Astrocyte (in vitro differentiated cells and primary cell): Measurements from ENCODE around the gene JHY.

Source experiments
- CTCF ChIP-seq: IDR thresholded peaks from 2 replicates; pipeline ENCODE4 v1.5.1; 2011; ENCODE audit warnings: low read depth, mild to moderate bottlenecking, inconsistent platforms, low read length, moderate library complexity; ENCODE audit not compliant: insufficient read depth
- EZH2 ChIP-seq: IDR thresholded peaks from 2 replicates; pipeline ENCODE4 v1.6.1; 2012; ENCODE audit warnings: mild to moderate bottlenecking, low read length, inconsistent platforms; ENCODE audit not compliant: insufficient read depth

DNA sequence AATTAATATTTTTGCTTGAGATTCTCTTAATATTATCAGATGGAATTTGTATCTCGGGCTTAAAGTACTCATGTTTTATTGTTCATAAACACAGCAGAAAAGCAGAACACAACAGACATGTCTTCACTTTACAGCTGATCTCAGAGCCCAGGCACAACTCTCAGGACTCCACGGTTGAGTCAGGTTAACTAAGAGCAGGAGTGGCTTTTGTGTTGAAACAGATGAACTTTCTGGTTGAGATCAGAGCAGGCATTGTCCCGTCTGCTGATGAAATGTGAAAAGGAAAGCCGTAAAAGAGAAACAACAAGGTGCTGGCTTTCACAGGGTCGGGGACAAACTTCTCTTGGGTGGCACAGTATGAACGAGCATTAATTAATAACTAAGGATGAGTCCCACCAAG is 49.0 kb downstream of the JHY start:
- TF ChIP-seq CTCF (no peak), EZH2 (no peak)
